IMR-90 (cell line): ENCODE measurements around the gene PPP1R12B. TPM values are rescaled to one million over a fixed set of nuclear protein-coding genes. Genes with fewer than 3 reads are reported as not detected.
A peak's percentile ranks its signal among the peaks of the same experiment; 100 is the strongest.
"Not testable (repeated sequence)": the region's sequence is repeated elsewhere in the genome, so short reads cannot be mapped to it uniquely, and the experiment has no call there.

Experiments
- ATAC-seq: fragments of 200-7000 bp; cut with Tn5 transposase; 2 replicates; pipeline ENCODE4 v1.9.1; 2020; ENCODE audit warnings: low read depth, mild to moderate bottlenecking, moderate library complexity
- BruUV-seq: library from RNA; stranded (reverse); fragments of 400-500 nt; replicated peaks from 2 replicates; lab custom pipeline; 2021; lab: Mats Ljungman, UMichigan
- CTCF ChIA-PET: fragments of 300-600 bp; formaldehyde crosslinking; extraction: SDS; loops from one replicate; lab custom pipeline; 2021; ENCODE audit warnings: antibody characterized with exemption; lab: Yijun Ruan, JAX
- POLR2A ChIA-PET: fragments of 300-600 bp; sonication (Branson Sonifier 250); formaldehyde crosslinking; loops from one replicate; lab custom pipeline; 2022; ENCODE audit warnings: antibody characterized with exemption; ENCODE audit not compliant: unreplicated experiment; lab: Charles Lee
- DNase-seq: peaks from one replicate; pipeline ENCODE4 v3.0.0; 2013
- H2AFZ ChIP-seq: replicated peaks from 2 replicates; pipeline ENCODE3; 2013; ENCODE audit warnings: low read length, mild to moderate bottlenecking; ENCODE audit not compliant: poor library complexity
- H2AK5ac ChIP-seq: 2 replicates; pipeline ENCODE4 v1.6.1; 2013; ENCODE audit warnings: low read depth, low read length, inconsistent platforms
- H2AK9ac ChIP-seq: replicated peaks from 2 replicates; pipeline ENCODE3; 2013; ENCODE audit warnings: mild to moderate bottlenecking, low read depth, low read length, moderate library complexity; ENCODE audit not compliant: poor library complexity
- H2BK120ac ChIP-seq: 2 replicates; pipeline ENCODE4 v1.6.1; 2013; ENCODE audit warnings: low read depth, low read length, inconsistent platforms
- H2BK15ac ChIP-seq: 3 replicates; pipeline ENCODE4 v1.6.1; 2013; ENCODE audit warnings: low read depth, low read length, inconsistent platforms
- H2BK20ac ChIP-seq: 2 replicates; pipeline ENCODE4 v1.6.1; 2013; ENCODE audit warnings: low read depth, mild to moderate bottlenecking, inconsistent platforms, low read length, moderate library complexity
- H2BK5ac ChIP-seq: 2 replicates; pipeline ENCODE4 v1.6.1; 2013; ENCODE audit warnings: mild to moderate bottlenecking, low read depth, low read length, inconsistent platforms; ENCODE audit not compliant: poor library complexity, severe bottlenecking
- H3K14ac ChIP-seq: replicated peaks from 2 replicates; pipeline ENCODE4 v1.6.1; 2013; ENCODE audit warnings: low read depth, low read length, inconsistent platforms
- H3K18ac ChIP-seq: 2 replicates; pipeline ENCODE4 v1.6.1; 2013; ENCODE audit warnings: low read depth, low read length, control low read depth
- H3K23ac ChIP-seq: 2 replicates; pipeline ENCODE4 v1.6.1; 2013; ENCODE audit warnings: low read depth, low read length, inconsistent platforms
- H3K27ac ChIP-seq: 2 replicates; pipeline ENCODE4 v1.5.1; 2013; ENCODE audit warnings: mild to moderate bottlenecking, control low read depth, low read length; ENCODE audit not compliant: insufficient read depth
- H3K27me3 ChIP-seq: 2 replicates; pipeline ENCODE4 v1.6.1; 2013; ENCODE audit warnings: low read length; ENCODE audit not compliant: control insufficient read depth, insufficient read depth
- H3K36me3 ChIP-seq: 2 replicates; pipeline ENCODE4 v1.6.1; 2013; ENCODE audit warnings: low read length, mixed read lengths; ENCODE audit not compliant: control insufficient read depth, insufficient read depth
- H3K4ac ChIP-seq: 2 replicates; pipeline ENCODE4 v1.6.1; 2013; ENCODE audit warnings: low read depth, low read length, inconsistent platforms
- H3K4me1 ChIP-seq: 2 replicates; pipeline ENCODE4 v1.6.1; 2013; ENCODE audit warnings: low read length, mixed read lengths; ENCODE audit not compliant: control insufficient read depth, insufficient read depth
- H3K4me2 ChIP-seq: 2 replicates; pipeline ENCODE4 v1.6.1; 2013; ENCODE audit warnings: low read depth, mild to moderate bottlenecking, control low read depth, low read length, moderate library complexity
- H3K4me3 ChIP-seq: 2 replicates; pipeline ENCODE4 v1.5.1; 2013; ENCODE audit warnings: low read depth, mild to moderate bottlenecking, control low read depth, low read length, moderate library complexity; ENCODE audit not compliant: insufficient read depth
- H3K56ac ChIP-seq: 2 replicates; pipeline ENCODE4 v1.6.1; 2013; ENCODE audit warnings: low read length, inconsistent platforms; ENCODE audit not compliant: insufficient read depth; ENCODE audit errors: extremely low read depth
- H3K79me1 ChIP-seq, 2 experiments: 2 replicates each; pipeline ENCODE4 v1.6.1; 2013; ENCODE audit warnings: low read length in 2 of 2, inconsistent platforms in 1 of 2, low read depth in 1 of 2
- H3K9ac ChIP-seq: 2 replicates; pipeline ENCODE4 v1.6.1; 2013; ENCODE audit warnings: low read depth, low read length, control low read depth
- H3K9me1 ChIP-seq: 2 replicates; pipeline ENCODE4 v1.6.1; 2013; ENCODE audit warnings: low read length, inconsistent platforms; ENCODE audit not compliant: insufficient read depth
- H3K9me3 ChIP-seq: 2 replicates; pipeline ENCODE4 v1.6.1; 2013; ENCODE audit warnings: low read length; ENCODE audit not compliant: control insufficient read depth, insufficient read depth
- H4K20me1 ChIP-seq: 2 replicates; pipeline ENCODE4 v1.6.1; 2013; ENCODE audit warnings: low read length, inconsistent platforms; ENCODE audit not compliant: insufficient read depth
- H4K5ac ChIP-seq: 2 replicates; pipeline ENCODE4 v1.6.1; 2013; ENCODE audit warnings: mild to moderate bottlenecking, low read depth, low read length, control low read depth
- H4K8ac ChIP-seq, 2 experiments: 2 replicates each; pipeline ENCODE4 v1.6.1; 2013; ENCODE audit warnings: low read depth in 2 of 2, low read length in 2 of 2, control low read depth in 1 of 2, inconsistent platforms in 1 of 2
- H4K91ac ChIP-seq: 2 replicates; pipeline ENCODE4 v1.6.1; 2013; ENCODE audit warnings: low read depth, low read length, inconsistent platforms; ENCODE audit not compliant: insufficient read depth
- BHLHE40 ChIP-seq: fragments of 150-350 bp; IDR thresholded peaks from 2 replicates; pipeline ENCODE4 v1.6.1; 2016; ENCODE audit warnings: mild to moderate bottlenecking, low read depth, low read length
- CEBPB ChIP-seq: IDR thresholded peaks from 2 replicates; pipeline ENCODE4 v1.6.1; 2012; ENCODE audit warnings: low read depth, low read length, improper control_type of control experiment
- FOS ChIP-seq: fragments of 150-350 bp; IDR thresholded peaks from 2 replicates; pipeline ENCODE4 v1.6.1; 2016; ENCODE audit warnings: low read depth, low read length
- MAZ ChIP-seq: IDR thresholded peaks from 2 replicates; pipeline ENCODE4 v1.6.1; 2012; ENCODE audit warnings: low read depth, mild to moderate bottlenecking, low read length, improper control_type of control experiment, moderate library complexity, borderline replicate concordance
- MXI1 ChIP-seq: IDR thresholded peaks from 2 replicates; pipeline ENCODE4 v1.6.1; 2012; ENCODE audit warnings: low read depth, mild to moderate bottlenecking, low read length, moderate library complexity, borderline replicate concordance
- RAD21 ChIP-seq: IDR thresholded peaks from 2 replicates; pipeline ENCODE4 v1.6.1; 2012; ENCODE audit warnings: low read length, improper control_type of control experiment
- RCOR1 ChIP-seq: IDR thresholded peaks from 2 replicates; pipeline ENCODE4 v1.6.1; 2012; ENCODE audit warnings: mild to moderate bottlenecking, low read length, improper control_type of control experiment; ENCODE audit not compliant: insufficient replicate concordance
- SMC3 ChIP-seq: fragments of 150-350 bp; IDR thresholded peaks from 2 replicates; pipeline ENCODE4 v1.6.1; 2016; ENCODE audit warnings: low read depth, mild to moderate bottlenecking, antibody characterized with exemption, low read length, moderate library complexity
- WGBS, 2 experiments: methylation state at CpG; one replicate each; pipeline versions ENCODE4 v1.1.5 to v1.1.7; 2013; ENCODE audit warnings: missing lambda C conversion rate in 2 of 2; ENCODE audit not compliant: insufficient read length in 1 of 2; ENCODE audit errors: extremely low coverage in 2 of 2; 5-methylcytosine and 5-hydroxymethylcytosine counted together
- dilution Hi-C: fragments of 300-500 bp; cut with HindIII; formaldehyde crosslinking; loops from one replicate; pipeline ENCODE4 v1.14.3; 2018; ENCODE audit warnings: low sequenced_read_pairs; ENCODE audit not compliant: unreplicated experiment
- in situ Hi-C: fragments of 300-500 bp; cut with MboI; formaldehyde crosslinking; loops from 3 replicates; pipeline ENCODE4 v1.14.3; 2019; ENCODE audit warnings: low sequenced_read_pairs, inconsistent platforms, mixed read lengths
- intact Hi-C: fragments of 100-400 bp; cut with micrococcal nuclease; formaldehyde crosslinking; loops from 2 replicates; pipeline ENCODE4 v1.10.0; 2022
- polyA plus RNA-seq, 3 experiments: library from polyadenylated mRNA; depleted of rRNA; stranded (reverse); fragments of >200 nt; gene quantifications; 2 replicates each; pipeline ENCODE4 v1.2.3, GENCODE V29; 2012; ENCODE audit warnings: low replicate concordance in 1 of 3
- total RNA-seq: library from RNA; depleted of rRNA; stranded (reverse); fragments of >200 nt; gene quantifications from 2 replicates; pipeline ENCODE4 v1.2.3, GENCODE V29; 2012

The PPP1R12B gene
- total and polyA plus RNA-seq, 2 of the 4 experiments (the other 2 are of a cell fraction): 8.5 to 12.0 TPM

DNA sequence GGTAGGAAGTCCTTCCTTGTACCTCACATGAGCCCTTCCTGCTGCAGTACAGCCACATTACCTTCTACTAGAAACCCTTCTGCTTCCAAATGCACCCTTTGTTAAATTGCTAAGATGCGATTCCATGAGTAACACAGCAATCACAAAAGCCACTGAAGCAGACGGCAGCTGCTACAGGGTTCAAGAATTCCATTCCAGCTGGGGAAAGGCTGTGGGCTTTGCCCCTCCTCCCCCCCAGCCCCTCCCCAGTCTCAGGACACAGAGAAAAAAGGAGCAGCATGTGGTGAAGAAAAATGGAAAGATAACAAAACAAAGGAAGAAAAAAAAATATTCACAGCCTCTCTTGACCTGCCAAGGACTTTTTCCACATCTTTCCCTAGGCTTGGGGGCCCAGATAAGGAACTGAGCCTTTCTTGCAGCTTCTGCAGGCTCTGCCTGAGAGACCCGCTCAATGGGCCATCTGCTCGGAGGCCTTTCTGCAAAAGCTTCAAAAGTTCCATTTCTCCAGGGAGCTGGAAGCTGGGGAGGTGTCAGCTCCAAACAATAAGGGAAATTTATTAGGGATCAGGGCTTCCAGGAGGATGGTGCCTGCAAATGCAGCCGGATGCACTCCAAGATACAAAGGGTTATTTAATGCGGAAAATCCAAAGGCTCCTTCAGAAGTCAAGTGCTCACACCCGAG, 289.7 kb downstream of the PPP1R12B start:
- ATAC-seq (no peak), DNase-seq (no peak)
- no peak overlapping the region for H3K4me2 ChIP-seq
- H3K23ac ChIP-seq: no peak overlapping the region
- H3K4me3 ChIP-seq: no peak overlapping the region
- H3K9me3 ChIP-seq: no peaks in the 10 kb centered on the region
- no peak overlapping the region; the same call in 1 of the 2 replicates for H3K18ac ChIP-seq
- no peak overlapping the region for H4K91ac ChIP-seq
- H3K36me3 ChIP-seq: no peaks in the 10 kb centered on the region
- H2AK9ac ChIP-seq: no peak overlapping the region
- H3K27ac ChIP-seq: no peak overlapping the region
- no peak overlapping the region for H3K9ac ChIP-seq
- H3K79me1 ChIP-seq: no peaks in the 10 kb centered on the region
- H2BK15ac ChIP-seq: no peak overlapping the region; the same call in 2 of the 3 replicates
- H2AFZ ChIP-seq: no peak overlapping the region
- H3K4me1 ChIP-seq: peaks cover 8% of the 10 kb centered on the region; the same call in 1 of the 2 replicates
- H4K20me1 ChIP-seq: no peaks in the 10 kb centered on the region; the same call in 1 of the 2 replicates
- dilution Hi-C loops: no loop called here
- no TSS peak for BruUV-seq
- ChIA-PET CTCF (interaction anchor here (0.6 kb wide), 1 partner anchor 506 kb away, joined by 3 read pairs; no protein-coding TSS in a partner anchor), POLR2A (no interaction called here)
- TF ChIP-seq CEBPB (no peak), RCOR1 (no peak), MXI1 (no peak), BHLHE40 (no peak), RAD21 (no peak), SMC3 (no peak), MAZ (no peak), FOS (no peak)
- no CpG with 5 or more reads among the region's 7 CpGs for WGBS, 2 experiments
- no peak overlapping the region; the same call in 1 of the 2 replicates for H2BK20ac ChIP-seq
- peak overlapping the region; percentile 55; the same call in 1 of the 2 replicates for H2BK120ac ChIP-seq
- in situ Hi-C loops: no loop called here
- peak overlapping the region; percentile 15; the same call in 1 of the 2 replicates for H2AK5ac ChIP-seq
- peaks cover 4% of the 10 kb centered on the region; the same call in 1 of the 2 replicates for H3K9me1 ChIP-seq
- intact Hi-C loops: no loop called here
- no peak overlapping the region; the same call in 1 of the 2 replicates for H4K5ac ChIP-seq
- H3K56ac ChIP-seq: no peak overlapping the region
- peaks cover 27% of the 10 kb centered on the region for H3K27me3 ChIP-seq
- H3K14ac ChIP-seq: no peak overlapping the region
- no peak overlapping the region for H3K4ac ChIP-seq
- no peak overlapping the region for H2BK5ac ChIP-seq
- no peak overlapping the region; a peak in 1 of 4 replicates for H4K8ac ChIP-seq

DNA sequence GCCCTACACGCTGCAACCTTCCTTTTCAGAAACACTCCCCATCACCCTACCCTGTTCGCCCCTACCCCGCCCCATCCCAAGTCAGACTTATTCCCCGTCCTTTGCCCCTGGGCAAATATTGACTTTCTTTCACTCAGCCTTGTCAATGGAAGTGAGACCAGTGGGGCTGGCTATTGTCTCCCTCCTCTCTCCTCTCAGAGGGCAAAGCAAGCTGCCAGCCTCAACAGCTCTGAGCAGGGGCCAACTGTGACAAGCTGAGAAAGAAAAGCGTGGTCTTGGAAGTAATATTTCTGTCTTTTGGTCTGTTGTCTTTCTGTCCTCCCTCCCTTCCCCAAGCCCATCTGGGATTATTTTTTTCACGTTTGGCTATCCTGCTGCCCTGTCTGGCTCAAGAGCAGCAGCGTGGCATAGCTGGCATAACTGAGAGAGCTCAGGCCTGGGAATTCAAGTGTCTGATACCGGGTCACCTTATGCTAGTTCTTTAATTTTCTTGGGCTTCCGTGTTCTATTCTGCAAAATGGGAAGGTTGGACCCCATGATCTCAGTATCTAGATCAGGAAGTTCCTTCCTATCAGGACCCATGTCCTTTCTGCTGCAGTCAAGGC, 290.3 kb downstream of the PPP1R12B start:
- H3K79me1 ChIP-seq, H2AFZ ChIP-seq, H4K8ac ChIP-seq, H3K9me3 ChIP-seq, H3K4me2 ChIP-seq, dilution Hi-C loops, POLR2A ChIA-PET, H3K18ac ChIP-seq, H2BK5ac ChIP-seq, intact Hi-C loops, H3K4me1 ChIP-seq, H3K9me1 ChIP-seq, DNase-seq, H4K20me1 ChIP-seq, H3K36me3 ChIP-seq, ATAC-seq, H4K91ac ChIP-seq, H3K27ac ChIP-seq, H3K23ac ChIP-seq, CTCF ChIA-PET, H2AK9ac ChIP-seq, in situ Hi-C loops, H3K4me3 ChIP-seq, BruUV-seq, H3K9ac ChIP-seq, H3K56ac ChIP-seq, H4K5ac ChIP-seq: not testable (repeated sequence)
- peak overlapping the region; percentile 28; the same call in 1 of the 2 replicates for H3K4ac ChIP-seq
- H2BK20ac ChIP-seq: peak overlapping the region; percentile 33
- peak overlapping the region; percentile 39; the same call in 1 of the 2 replicates for H2AK5ac ChIP-seq
- H2BK120ac ChIP-seq: peak overlapping the region; percentile 58
- peak overlapping the region; percentile 31; the same call in 1 of the 3 replicates for H2BK15ac ChIP-seq
- H3K14ac ChIP-seq: peak overlapping the region; percentile 2; the same call in 1 of the 2 replicates
- peaks cover 32% of the 10 kb centered on the region for H3K27me3 ChIP-seq
- WGBS, 2 experiments: 80% methylated on average over 2 of the region's 9 CpGs; no CpG with 5 or more reads in 1 of the 2 experiments
